ENCODE measurements around the gene LRRC72. TPM values are rescaled to one million over a fixed set of nuclear protein-coding genes. Genes with fewer than 3 reads are reported as not detected.
"Not testable (repeated sequence)": the region's sequence is repeated elsewhere in the genome, so short reads cannot be mapped to it uniquely, and the experiment has no call there.

Gene LRRC72
- total and polyA plus RNA-seq, 10 of the 15 experiments (the other 5 are each of a cell fraction or from before 2014, with no cell fraction given): not detected

DNA sequence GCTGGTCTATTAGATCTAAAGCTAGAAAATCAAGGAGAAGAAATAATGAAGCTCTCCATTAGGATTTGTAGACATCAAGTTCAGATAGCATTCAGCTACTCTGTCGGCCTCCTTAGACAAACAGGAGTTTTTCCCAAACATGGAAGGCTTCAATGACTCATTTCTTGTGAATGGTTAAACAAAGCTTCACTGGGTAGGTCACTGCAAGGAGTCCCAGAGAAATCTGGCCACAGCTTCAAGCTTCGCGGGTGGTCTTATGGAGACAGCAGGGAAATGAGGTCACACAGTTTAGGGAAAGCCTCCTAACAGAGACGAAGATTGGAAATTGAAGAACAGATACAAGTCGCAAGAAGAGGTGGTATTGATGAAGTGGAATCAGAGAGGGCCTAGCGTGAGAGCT is 22.6 kb upstream of the LRRC72 start (continued):
- TF ChIP-seq ZNF384 (IDR thresholded peaks at IDR 0.05; ENCODE audit: borderline replicate concordance, low read depth, low read length) (no peak), EZH2 (IDR thresholded peaks at IDR 0.05; ENCODE audit: borderline replicate concordance, control insufficient read depth, low read depth, low read length) (no peak), ZNF24 (IDR thresholded peaks at IDR 0.05) (no peak), ZNF207 (IDR thresholded peaks at IDR 0.05; ENCODE audit: borderline replicate concordance) (no peak), BHLHE40 (IDR thresholded peaks at IDR 0.05; ENCODE audit: borderline replicate concordance in 1 of 2, low read depth in 2 of 2, low read length in 1 of 2) (no peak), ESRRA (IDR thresholded peaks at IDR 0.05; ENCODE audit: low read length) (no peak), JUND (IDR thresholded peaks at IDR 0.05; ENCODE audit: low read depth, low read length) (no peak), KLF5 (IDR thresholded peaks at IDR 0.05; ENCODE audit: partially characterized antibody) (no peak)
- TF ChIP-seq, protein P1, sequence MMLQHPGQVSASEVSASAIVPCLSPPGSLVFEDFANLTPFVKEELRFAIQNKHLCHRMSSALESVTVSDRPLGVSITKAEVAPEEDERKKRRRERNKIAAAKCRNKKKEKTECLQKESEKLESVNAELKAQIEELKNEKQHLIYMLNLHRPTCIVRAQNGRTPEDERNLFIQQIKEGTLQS (IDR thresholded peaks at IDR 0.05; ENCODE audit: borderline replicate concordance, extremely low read depth, low read depth, low read length): no peak

DNA sequence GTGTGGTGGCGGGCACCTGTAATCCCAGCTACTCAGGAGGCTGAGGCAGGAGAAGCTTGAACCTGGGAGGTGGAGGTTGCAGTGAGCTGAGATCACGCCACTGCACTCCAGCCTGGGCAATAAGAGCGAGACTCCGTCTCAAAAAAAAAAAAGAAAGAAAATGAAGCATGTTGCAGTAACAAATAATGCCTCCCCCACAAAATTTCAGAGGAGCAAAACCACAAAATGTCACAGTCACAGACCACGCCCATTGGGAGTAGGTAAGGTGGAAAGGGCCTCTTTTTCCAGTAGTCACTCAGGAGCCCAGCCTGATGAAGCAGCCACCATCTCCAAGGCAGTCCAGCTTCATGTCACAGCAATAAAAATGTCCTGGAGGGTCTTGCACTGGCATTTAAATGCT is 20.2 kb upstream of the LRRC72 start:
- BruUV-seq (replicated peaks); H3K27me3 ChIP-seq (replicated peaks in 1 of 2; ENCODE audit: control insufficient read depth in 2 of 2, insufficient read depth in 2 of 2, low read length in 1 of 2); H2AFZ ChIP-seq (ENCODE audit: control insufficient read depth, low read depth, low read length); H3K36me3 ChIP-seq (ENCODE audit: control insufficient read depth in 2 of 2, insufficient read depth in 2 of 2, low read length in 1 of 2); RAD21 ChIA-PET (ENCODE audit: unreplicated experiment); FAIRE-seq; H3K9ac ChIP-seq (ENCODE audit: control insufficient read depth, insufficient read depth, low read length); POLR2A ChIA-PET; H3K79me2 ChIP-seq (ENCODE audit: control insufficient read depth, insufficient read depth, low read length); ATAC-seq; DNase-seq (ENCODE audit: low read depth, low spot score); H3K27ac ChIP-seq (ENCODE audit: control insufficient read depth, insufficient read depth); H3K4me3 ChIP-seq; H3K9me3 ChIP-seq (replicated peaks; ENCODE audit: control insufficient read depth, insufficient read depth, low read length); in situ Hi-C loops (cut with MboI); H3K4me2 ChIP-seq (ENCODE audit: control insufficient read depth, insufficient read depth); SMC1A ChIA-PET (ENCODE audit: uncharacterized antibody, unreplicated experiment); H4K20me1 ChIP-seq (ENCODE audit: control insufficient read depth, insufficient read depth); CTCF ChIA-PET; H3K4me1 ChIP-seq (ENCODE audit: control insufficient read depth, insufficient read depth, low read length); intact Hi-C loops (cut with micrococcal nuclease; ENCODE audit: unreplicated experiment): not testable (repeated sequence)
- WGBS (ENCODE audit: insufficient coverage, insufficient replicate concordance, low lambda C conversion rate, missing lambda C conversion rate): 15% methylated on average over 3 of the region's 5 CpGs
